Omental fat pad (tissue), 4 donors: ENCODE data around the gene TATDN3. TPM values are rescaled to one million over a fixed set of nuclear protein-coding genes. Genes with fewer than 3 reads are reported as not detected.
"Not testable (repeated sequence)": the region's sequence is repeated elsewhere in the genome, so short reads cannot be mapped to it uniquely, and the experiment has no call there.

Experiments
- ATAC-seq: fragments of 150-250 bp; one replicate; pipeline ENCODE4 v1.9.1; 2016; ENCODE audit warnings: mild to moderate bottlenecking, moderate library complexity; ENCODE audit not compliant: low FRiP score
- DNase-seq: peaks from one replicate; pipeline ENCODE4 v3.0.0-alpha.2; 2019; ENCODE audit warnings: low spot score
- total RNA-seq, 4 donors: library from RNA; depleted of rRNA; stranded (reverse); fragments of >200 nt; gene quantifications; one replicate each; pipeline ENCODE4 v1.1.0, GENCODE V29; 2016
- TF ChIP-seq, protein P1 (sequence below), 3 donors: fragments of 450-650 bp; IDR thresholded peaks; one replicate each; pipeline ENCODE4 v1.5.1; 2016 to 2017; ENCODE audit warnings: antibody characterized with exemption in 3 of 3, mild to moderate bottlenecking in 3 of 3, moderate library complexity in 2 of 3

Gene TATDN3
- total RNA-seq, 4 donors from 2014 or later: 10.1 to 15.9 (median 13.3) TPM

DNA sequence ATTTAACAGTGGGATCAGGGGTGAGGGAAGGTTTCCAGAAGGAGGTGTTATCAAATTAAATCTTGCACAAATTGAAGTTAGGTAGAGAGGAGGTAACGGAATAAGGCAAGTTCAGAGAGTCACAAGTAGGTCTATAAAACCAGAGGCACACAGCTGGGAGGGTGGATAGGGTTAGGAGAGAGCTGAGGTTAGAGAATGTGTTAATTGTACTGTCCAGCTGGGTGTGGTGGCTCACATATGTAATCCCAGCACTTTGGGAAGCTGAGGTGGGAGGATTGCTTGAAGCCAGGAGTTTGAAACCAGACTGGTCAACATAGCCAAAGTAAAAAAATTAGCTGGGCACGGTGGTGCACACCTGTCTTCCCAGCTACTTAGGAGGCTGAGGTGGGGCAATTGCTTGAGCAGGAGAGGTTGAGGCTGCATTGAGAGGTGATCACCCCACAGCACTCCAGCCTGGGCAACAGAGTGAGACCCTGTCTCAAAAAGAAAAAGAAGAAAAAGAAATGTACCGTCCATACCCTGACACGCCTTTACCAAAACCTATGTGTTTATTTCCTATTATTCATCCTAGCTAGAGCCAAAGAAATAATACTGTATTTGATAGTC lies 35.6 kb downstream of the TATDN3 start:
- no peak for ATAC-seq
- no peak for DNase-seq
- TF ChIP-seq, protein P1, sequence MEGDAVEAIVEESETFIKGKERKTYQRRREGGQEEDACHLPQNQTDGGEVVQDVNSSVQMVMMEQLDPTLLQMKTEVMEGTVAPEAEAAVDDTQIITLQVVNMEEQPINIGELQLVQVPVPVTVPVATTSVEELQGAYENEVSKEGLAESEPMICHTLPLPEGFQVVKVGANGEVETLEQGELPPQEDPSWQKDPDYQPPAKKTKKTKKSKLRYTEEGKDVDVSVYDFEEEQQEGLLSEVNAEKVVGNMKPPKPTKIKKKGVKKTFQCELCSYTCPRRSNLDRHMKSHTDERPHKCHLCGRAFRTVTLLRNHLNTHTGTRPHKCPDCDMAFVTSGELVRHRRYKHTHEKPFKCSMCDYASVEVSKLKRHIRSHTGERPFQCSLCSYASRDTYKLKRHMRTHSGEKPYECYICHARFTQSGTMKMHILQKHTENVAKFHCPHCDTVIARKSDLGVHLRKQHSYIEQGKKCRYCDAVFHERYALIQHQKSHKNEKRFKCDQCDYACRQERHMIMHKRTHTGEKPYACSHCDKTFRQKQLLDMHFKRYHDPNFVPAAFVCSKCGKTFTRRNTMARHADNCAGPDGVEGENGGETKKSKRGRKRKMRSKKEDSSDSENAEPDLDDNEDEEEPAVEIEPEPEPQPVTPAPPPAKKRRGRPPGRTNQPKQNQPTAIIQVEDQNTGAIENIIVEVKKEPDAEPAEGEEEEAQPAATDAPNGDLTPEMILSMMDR (IDR thresholded peaks at IDR 0.05): no peak

DNA sequence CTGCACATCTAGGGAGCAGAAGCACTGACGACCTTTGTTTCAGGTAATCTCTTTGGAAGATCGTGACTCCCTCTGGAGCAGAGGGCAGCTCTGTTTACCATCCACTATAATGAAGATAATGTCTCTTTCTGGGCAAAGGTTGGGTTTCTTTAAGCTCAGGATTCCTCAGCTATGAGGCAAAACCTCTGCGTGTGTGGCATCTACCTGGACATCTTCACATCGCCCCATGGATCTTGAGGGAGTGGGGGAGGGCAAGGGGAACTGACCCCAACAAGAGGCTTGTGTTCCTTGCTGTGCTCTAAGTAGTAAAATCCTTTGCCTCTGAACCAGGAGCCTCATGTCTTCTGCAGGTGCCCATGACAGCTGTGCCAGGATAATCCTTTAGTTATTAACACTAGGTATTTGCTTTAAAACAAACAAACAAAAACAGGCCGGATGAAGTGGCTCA lies 36.2 kb downstream of the TATDN3 start:
- ATAC-seq (no peak), DNase-seq (no peak)
- TF ChIP-seq, protein P1 (IDR thresholded peaks at IDR 0.05): no peak

DNA sequence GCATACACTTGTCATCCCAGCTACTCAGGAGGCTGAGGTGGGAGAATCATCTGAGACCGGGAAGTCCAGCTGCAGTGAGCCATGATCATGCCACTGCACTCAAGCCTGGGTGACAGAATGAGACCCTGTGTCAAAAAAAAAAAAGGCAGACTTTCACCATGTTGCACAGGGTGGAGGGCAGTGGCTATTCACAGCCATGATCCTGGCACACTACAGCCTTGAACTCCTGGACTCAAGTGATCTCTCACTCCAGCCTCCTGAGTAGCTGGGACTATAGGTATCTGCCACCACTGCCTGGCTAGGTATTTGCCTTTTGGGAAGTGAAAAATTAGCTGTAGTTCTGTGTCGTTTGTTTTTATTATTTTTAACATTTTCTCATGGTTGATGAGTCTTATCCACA lies 36.7 kb downstream of the TATDN3 start:
- no peak for ATAC-seq
- TF ChIP-seq, protein P1 (IDR thresholded peaks at IDR 0.05): no peak

GRCh38 chr1:212833211-212834207 lies 41.8 kb downstream of the TATDN3 start:
- DNase-seq, ATAC-seq: not testable (repeated sequence)

More for the DNA sequence above, 36.7 kb downstream of the TATDN3 start:
- no peak for DNase-seq

- no peak for DNase-seq
- ATAC-seq: no peak
- TF ChIP-seq, protein P1 (IDR thresholded peaks at IDR 0.05): no peak
Observed at GRCh38 chr1:212838145-212838544, 46.5 kb downstream of the TATDN3 start.

GRCh38 chr1:212844521-212844920 lies 52.8 kb downstream of the TATDN3 start:
- not testable (repeated sequence) for ATAC-seq, DNase-seq

DNA sequence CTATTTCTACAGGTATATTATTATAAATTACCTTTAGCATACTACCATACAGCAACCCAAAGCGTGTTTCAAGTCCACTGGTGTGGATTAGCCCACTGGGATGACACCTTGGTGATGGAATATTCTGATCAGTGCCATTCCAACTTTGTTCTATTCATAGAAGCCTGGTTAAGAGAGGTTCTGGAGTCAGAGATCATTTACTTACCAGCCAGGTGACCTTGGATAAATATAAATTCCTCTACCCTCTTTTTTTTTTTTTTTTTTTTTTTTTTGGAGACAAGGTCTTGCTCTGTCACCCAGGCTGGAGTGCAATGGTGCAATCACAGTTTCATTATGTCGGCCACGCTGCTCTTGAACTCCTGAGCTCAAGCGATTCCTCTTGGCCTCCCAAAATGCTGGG lies 55.9 kb downstream of the TATDN3 start, which contains the start of gene SPATA45:
TSS of gene SPATA45 (minus strand) at position 101 of the 400 bp plus-strand sequence. CDS start 11,500 bp downstream, outside the sequence.
- ATAC-seq (no peak), DNase-seq (no peak)
- TF ChIP-seq, protein P1 (IDR thresholded peaks at IDR 0.05): no peak
